ENCODE results near the gene CES2.

- TF ChIP-seq, protein P1, sequence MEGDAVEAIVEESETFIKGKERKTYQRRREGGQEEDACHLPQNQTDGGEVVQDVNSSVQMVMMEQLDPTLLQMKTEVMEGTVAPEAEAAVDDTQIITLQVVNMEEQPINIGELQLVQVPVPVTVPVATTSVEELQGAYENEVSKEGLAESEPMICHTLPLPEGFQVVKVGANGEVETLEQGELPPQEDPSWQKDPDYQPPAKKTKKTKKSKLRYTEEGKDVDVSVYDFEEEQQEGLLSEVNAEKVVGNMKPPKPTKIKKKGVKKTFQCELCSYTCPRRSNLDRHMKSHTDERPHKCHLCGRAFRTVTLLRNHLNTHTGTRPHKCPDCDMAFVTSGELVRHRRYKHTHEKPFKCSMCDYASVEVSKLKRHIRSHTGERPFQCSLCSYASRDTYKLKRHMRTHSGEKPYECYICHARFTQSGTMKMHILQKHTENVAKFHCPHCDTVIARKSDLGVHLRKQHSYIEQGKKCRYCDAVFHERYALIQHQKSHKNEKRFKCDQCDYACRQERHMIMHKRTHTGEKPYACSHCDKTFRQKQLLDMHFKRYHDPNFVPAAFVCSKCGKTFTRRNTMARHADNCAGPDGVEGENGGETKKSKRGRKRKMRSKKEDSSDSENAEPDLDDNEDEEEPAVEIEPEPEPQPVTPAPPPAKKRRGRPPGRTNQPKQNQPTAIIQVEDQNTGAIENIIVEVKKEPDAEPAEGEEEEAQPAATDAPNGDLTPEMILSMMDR (IDR thresholded peaks at IDR 0.05; ENCODE audit: low read depth, low read length): no peak
- TF ChIP-seq EZH2phosphoT487 (IDR thresholded peaks at IDR 0.05; ENCODE audit: low read depth): no peak
Measured at GRCh38 chr16:66961914-66962313, 26.6 kb downstream of the CES2 start.
